ENCODE data around the gene RNF130.

DNA sequence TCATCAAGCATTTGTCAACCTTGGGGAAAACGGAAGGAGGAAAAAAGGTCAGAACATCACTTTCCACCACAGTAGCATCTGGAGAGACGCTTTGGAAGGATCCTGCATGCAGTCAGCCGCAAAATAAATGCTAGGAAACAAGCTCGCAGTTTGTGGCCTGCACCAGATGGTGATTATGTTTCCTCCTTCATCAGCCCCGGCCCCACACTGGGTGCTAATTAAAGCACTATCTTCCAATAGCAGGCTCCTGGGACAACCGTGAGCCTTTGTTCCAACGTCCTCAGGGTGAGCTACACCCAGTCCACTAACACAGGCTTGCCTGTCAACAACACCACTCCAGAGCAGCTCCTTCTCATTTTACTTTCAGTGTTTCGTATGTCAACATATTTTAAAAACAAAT is 64.0 kb downstream of the RNF130 start:
- no peak for TF ChIP-seq ZNF138 (CRISPR knock-in tag; conservative IDR thresholded peaks at IDR 0.05)
- TF ChIP-seq, protein P1, sequence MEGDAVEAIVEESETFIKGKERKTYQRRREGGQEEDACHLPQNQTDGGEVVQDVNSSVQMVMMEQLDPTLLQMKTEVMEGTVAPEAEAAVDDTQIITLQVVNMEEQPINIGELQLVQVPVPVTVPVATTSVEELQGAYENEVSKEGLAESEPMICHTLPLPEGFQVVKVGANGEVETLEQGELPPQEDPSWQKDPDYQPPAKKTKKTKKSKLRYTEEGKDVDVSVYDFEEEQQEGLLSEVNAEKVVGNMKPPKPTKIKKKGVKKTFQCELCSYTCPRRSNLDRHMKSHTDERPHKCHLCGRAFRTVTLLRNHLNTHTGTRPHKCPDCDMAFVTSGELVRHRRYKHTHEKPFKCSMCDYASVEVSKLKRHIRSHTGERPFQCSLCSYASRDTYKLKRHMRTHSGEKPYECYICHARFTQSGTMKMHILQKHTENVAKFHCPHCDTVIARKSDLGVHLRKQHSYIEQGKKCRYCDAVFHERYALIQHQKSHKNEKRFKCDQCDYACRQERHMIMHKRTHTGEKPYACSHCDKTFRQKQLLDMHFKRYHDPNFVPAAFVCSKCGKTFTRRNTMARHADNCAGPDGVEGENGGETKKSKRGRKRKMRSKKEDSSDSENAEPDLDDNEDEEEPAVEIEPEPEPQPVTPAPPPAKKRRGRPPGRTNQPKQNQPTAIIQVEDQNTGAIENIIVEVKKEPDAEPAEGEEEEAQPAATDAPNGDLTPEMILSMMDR (IDR thresholded peaks at IDR 0.05): no peak
- TF ChIP-seq, protein P2, sequence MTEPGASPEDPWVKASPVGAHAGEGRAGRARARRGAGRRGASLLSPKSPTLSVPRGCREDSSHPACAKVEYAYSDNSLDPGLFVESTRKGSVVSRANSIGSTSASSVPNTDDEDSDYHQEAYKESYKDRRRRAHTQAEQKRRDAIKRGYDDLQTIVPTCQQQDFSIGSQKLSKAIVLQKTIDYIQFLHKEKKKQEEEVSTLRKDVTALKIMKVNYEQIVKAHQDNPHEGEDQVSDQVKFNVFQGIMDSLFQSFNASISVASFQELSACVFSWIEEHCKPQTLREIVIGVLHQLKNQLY (CRISPR knock-in tag; IDR thresholded peaks at IDR 0.05): no peak
- TF ChIP-seq, protein P3, sequence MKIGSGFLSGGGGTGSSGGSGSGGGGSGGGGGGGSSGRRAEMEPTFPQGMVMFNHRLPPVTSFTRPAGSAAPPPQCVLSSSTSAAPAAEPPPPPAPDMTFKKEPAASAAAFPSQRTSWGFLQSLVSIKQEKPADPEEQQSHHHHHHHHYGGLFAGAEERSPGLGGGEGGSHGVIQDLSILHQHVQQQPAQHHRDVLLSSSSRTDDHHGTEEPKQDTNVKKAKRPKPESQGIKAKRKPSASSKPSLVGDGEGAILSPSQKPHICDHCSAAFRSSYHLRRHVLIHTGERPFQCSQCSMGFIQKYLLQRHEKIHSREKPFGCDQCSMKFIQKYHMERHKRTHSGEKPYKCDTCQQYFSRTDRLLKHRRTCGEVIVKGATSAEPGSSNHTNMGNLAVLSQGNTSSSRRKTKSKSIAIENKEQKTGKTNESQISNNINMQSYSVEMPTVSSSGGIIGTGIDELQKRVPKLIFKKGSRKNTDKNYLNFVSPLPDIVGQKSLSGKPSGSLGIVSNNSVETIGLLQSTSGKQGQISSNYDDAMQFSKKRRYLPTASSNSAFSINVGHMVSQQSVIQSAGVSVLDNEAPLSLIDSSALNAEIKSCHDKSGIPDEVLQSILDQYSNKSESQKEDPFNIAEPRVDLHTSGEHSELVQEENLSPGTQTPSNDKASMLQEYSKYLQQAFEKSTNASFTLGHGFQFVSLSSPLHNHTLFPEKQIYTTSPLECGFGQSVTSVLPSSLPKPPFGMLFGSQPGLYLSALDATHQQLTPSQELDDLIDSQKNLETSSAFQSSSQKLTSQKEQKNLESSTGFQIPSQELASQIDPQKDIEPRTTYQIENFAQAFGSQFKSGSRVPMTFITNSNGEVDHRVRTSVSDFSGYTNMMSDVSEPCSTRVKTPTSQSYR (CRISPR knock-in tag; IDR thresholded peaks at IDR 0.05): no peak
- TF ChIP-seq, protein P4, sequence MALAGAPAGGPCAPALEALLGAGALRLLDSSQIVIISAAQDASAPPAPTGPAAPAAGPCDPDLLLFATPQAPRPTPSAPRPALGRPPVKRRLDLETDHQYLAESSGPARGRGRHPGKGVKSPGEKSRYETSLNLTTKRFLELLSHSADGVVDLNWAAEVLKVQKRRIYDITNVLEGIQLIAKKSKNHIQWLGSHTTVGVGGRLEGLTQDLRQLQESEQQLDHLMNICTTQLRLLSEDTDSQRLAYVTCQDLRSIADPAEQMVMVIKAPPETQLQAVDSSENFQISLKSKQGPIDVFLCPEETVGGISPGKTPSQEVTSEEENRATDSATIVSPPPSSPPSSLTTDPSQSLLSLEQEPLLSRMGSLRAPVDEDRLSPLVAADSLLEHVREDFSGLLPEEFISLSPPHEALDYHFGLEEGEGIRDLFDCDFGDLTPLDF (CRISPR knock-in tag; IDR thresholded peaks at IDR 0.05): no peak
